WTC11 (cell line): Measurements from ENCODE around the gene ASTN2. TPM values are rescaled to one million over a fixed set of nuclear protein-coding genes. Genes with fewer than 3 reads are reported as not detected.

Experiments
- ATAC-seq: fragments of 200-7000 bp; cut with Tn5 transposase; 2 replicates; pipeline ENCODE4 v1.10.0; 2021; ENCODE audit warnings: mild to moderate bottlenecking, moderate library complexity
- CTCF ChIA-PET: fragments of 300-600 bp; sonication (Branson Sonifier 250); formaldehyde crosslinking; loops from one replicate; lab custom pipeline; 2021; ENCODE audit warnings: antibody characterized with exemption; lab: Charles Lee
- POLR2A ChIA-PET: fragments of 350-600 bp; sonication (Branson Sonifier 250); formaldehyde crosslinking; loops from one replicate; lab custom pipeline; 2021; ENCODE audit warnings: antibody characterized with exemption; lab: Charles Lee
- DNase-seq: peaks from one replicate; pipeline ENCODE4 v3.0.0; 2021; ENCODE audit warnings: low spot score
- H3K27ac Mint-ChIP-seq: 2 replicates; pipeline ENCODE4 v1.8.0; 2021; ENCODE audit warnings: mixed read lengths
- H3K27me3 Mint-ChIP-seq: 2 replicates; pipeline ENCODE4 v1.8.0; 2021; ENCODE audit warnings: low read depth, mild to moderate bottlenecking, moderate library complexity, mixed read lengths
- H3K36me3 Mint-ChIP-seq: 2 replicates; pipeline ENCODE4 v1.8.0; 2021; ENCODE audit warnings: mixed read lengths
- H3K4me1 Mint-ChIP-seq: 2 replicates; pipeline ENCODE4 v1.8.0; 2022; ENCODE audit warnings: mixed read lengths
- H3K4me3 Mint-ChIP-seq: 2 replicates; pipeline ENCODE4 v1.8.0; 2021; ENCODE audit warnings: mild to moderate bottlenecking, moderate library complexity, mixed read lengths
- H3K9me3 Mint-ChIP-seq: 2 replicates; pipeline ENCODE4 v1.8.0; 2021; ENCODE audit warnings: mixed read lengths
- ATF1 ChIP-seq: sonication (generic); formaldehyde crosslinking; IDR thresholded peaks from 2 replicates; pipeline ENCODE4 v1.8.1; 2023; ENCODE audit warnings: mild to moderate bottlenecking, moderate library complexity, missing genetic modification reagents
- FOXP4 ChIP-seq: sonication (generic); formaldehyde crosslinking; IDR thresholded peaks from 2 replicates; pipeline ENCODE4 v1.8.0; 2022; ENCODE audit warnings: mild to moderate bottlenecking, missing genetic modification reagents
- GABPB1 ChIP-seq: sonication (generic); formaldehyde crosslinking; IDR thresholded peaks from 2 replicates; pipeline ENCODE4 v1.8.1; 2023; ENCODE audit warnings: mild to moderate bottlenecking, missing genetic modification reagents
- IRF2 ChIP-seq: sonication (generic); formaldehyde crosslinking; IDR thresholded peaks from 2 replicates; pipeline ENCODE4 v1.8.0; 2022; ENCODE audit warnings: low read depth, missing genetic modification reagents, borderline replicate concordance
- JAZF1 ChIP-seq: fragments of 250-450 bp; sonication (Bioruptor Pico); IDR thresholded peaks from 2 replicates; pipeline ENCODE4 v1.9.0; 2021; ENCODE audit warnings: moderate library complexity, mild to moderate bottlenecking, inconsistent platforms
- JUN ChIP-seq: sonication (generic); formaldehyde crosslinking; IDR thresholded peaks from 2 replicates; pipeline ENCODE4 v1.8.0; 2023; ENCODE audit warnings: mild to moderate bottlenecking, missing genetic modification reagents
- NFE2L1 ChIP-seq: sonication (generic); formaldehyde crosslinking; IDR thresholded peaks from 2 replicates; pipeline ENCODE4 v1.8.1; 2023; ENCODE audit warnings: missing genetic modification reagents
- NR2C2 ChIP-seq: sonication (generic); formaldehyde crosslinking; IDR thresholded peaks from 2 replicates; pipeline ENCODE4 v1.8.0; 2022; ENCODE audit warnings: mild to moderate bottlenecking, missing genetic modification reagents
- TCF7 ChIP-seq: sonication (generic); formaldehyde crosslinking; IDR thresholded peaks from 2 replicates; pipeline ENCODE4 v1.8.0; 2022; ENCODE audit warnings: mild to moderate bottlenecking, low read depth, missing genetic modification reagents, moderate library complexity
- ZNF263 ChIP-seq: sonication (generic); formaldehyde crosslinking; IDR thresholded peaks from 2 replicates; pipeline ENCODE4 v1.8.1; 2022; ENCODE audit warnings: low read depth, mild to moderate bottlenecking, moderate library complexity, missing genetic modification reagents
- total RNA-seq: library from RNA; stranded (reverse); gene quantifications from 3 replicates; pipeline ENCODE4 v1.2.3, GENCODE V29; 2021
- TF ChIP-seq, protein P1 (sequence below): fragments of 250-450 bp; sonication (Bioruptor Pico); IDR thresholded peaks from 2 replicates; pipeline ENCODE4 v1.9.0; 2021; ENCODE audit warnings: mild to moderate bottlenecking
- TF ChIP-seq, protein P2 (sequence below): sonication (generic); formaldehyde crosslinking; conservative IDR thresholded peaks from 2 replicates; pipeline ENCODE4 v1.8.1; 2022; ENCODE audit warnings: mild to moderate bottlenecking, missing genetic modification reagents
- TF ChIP-seq, protein P3 (sequence below): sonication (generic); formaldehyde crosslinking; IDR thresholded peaks from 2 replicates; pipeline ENCODE4 v1.8.0; 2023; ENCODE audit warnings: missing genetic modification reagents, mild to moderate bottlenecking, borderline replicate concordance

The ASTN2 gene
- total RNA-seq, 1 experiment from 2014 or later = 16.2 TPM

DNA sequence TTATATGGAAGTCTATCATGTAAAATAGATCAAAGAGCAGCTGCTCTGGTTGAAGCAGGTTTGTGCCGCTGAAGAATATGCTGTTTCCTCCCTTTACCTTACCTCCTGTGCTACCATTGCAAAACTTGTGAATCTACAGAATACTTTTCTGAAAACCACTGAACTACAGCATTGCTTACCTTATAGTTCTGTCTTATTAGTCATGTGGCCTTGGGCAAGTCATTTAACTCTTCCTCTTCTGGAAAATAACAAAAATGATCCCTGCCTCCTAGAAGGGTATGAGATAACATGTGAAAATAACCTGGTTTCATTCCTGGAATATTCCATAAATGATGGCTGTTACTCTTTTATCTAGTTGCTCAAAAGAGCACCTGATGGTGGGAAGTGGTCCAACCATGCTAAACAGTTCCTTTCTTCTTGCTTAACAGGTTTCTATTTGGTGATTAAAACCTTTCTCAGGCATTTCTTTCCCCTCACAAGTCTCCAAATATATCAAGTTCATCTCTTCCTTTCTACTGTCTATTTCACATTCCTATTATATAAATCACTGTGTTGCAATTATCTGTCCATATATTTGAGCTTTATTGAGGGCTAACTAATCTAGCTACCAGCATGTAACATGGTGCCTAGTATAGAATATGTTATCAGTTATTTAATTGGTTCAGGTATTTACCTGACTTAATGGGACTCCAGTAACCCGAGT is 712.8 kb downstream of the ASTN2 start:
- no peak for DNase-seq

More for the DNA sequence above, 712.8 kb downstream of the ASTN2 start:
- ATAC-seq = no peak
- Mint-ChIP-seq H3K27ac (no peak overlapping the region), H3K4me1 (peaks cover 9% of the 10 kb centered on the region), H3K36me3 (peaks cover 29% of the 10 kb centered on the region), H3K9me3 (0 out of 2 replicates have a peak, but pooled peaks cover 4% of the 10 kb centered on the region), H3K4me3 (no peak overlapping the region), H3K27me3 (no peaks in the 10 kb centered on the region)
- ChIA-PET CTCF (no interaction called here), POLR2A (no interaction called here)
- TF ChIP-seq GABPB1 = no peak
- no peak for TF ChIP-seq NR2C2 (CRISPR knock-in tag)
- TF ChIP-seq, protein P1, sequence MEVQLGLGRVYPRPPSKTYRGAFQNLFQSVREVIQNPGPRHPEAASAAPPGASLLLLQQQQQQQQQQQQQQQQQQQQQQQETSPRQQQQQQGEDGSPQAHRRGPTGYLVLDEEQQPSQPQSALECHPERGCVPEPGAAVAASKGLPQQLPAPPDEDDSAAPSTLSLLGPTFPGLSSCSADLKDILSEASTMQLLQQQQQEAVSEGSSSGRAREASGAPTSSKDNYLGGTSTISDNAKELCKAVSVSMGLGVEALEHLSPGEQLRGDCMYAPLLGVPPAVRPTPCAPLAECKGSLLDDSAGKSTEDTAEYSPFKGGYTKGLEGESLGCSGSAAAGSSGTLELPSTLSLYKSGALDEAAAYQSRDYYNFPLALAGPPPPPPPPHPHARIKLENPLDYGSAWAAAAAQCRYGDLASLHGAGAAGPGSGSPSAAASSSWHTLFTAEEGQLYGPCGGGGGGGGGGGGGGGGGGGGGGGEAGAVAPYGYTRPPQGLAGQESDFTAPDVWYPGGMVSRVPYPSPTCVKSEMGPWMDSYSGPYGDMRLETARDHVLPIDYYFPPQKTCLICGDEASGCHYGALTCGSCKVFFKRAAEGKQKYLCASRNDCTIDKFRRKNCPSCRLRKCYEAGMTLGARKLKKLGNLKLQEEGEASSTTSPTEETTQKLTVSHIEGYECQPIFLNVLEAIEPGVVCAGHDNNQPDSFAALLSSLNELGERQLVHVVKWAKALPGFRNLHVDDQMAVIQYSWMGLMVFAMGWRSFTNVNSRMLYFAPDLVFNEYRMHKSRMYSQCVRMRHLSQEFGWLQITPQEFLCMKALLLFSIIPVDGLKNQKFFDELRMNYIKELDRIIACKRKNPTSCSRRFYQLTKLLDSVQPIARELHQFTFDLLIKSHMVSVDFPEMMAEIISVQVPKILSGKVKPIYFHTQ (CRISPR knock-in tag) = no peak
- TF ChIP-seq ZNF263 (CRISPR knock-in tag) = no peak
- TF ChIP-seq IRF2 = no peak
- TF ChIP-seq ATF1 (CRISPR knock-in tag) = no peak
- TF ChIP-seq JUN (CRISPR knock-in tag) = no peak
- TF ChIP-seq TCF7 = no peak
- no peak for TF ChIP-seq FOXP4 (CRISPR knock-in tag)
- TF ChIP-seq, protein P2, sequence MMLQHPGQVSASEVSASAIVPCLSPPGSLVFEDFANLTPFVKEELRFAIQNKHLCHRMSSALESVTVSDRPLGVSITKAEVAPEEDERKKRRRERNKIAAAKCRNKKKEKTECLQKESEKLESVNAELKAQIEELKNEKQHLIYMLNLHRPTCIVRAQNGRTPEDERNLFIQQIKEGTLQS = no peak
- no peak for TF ChIP-seq NFE2L1 (CRISPR knock-in tag)
- TF ChIP-seq JAZF1 (CRISPR knock-in tag) = no peak
- TF ChIP-seq, protein P3, sequence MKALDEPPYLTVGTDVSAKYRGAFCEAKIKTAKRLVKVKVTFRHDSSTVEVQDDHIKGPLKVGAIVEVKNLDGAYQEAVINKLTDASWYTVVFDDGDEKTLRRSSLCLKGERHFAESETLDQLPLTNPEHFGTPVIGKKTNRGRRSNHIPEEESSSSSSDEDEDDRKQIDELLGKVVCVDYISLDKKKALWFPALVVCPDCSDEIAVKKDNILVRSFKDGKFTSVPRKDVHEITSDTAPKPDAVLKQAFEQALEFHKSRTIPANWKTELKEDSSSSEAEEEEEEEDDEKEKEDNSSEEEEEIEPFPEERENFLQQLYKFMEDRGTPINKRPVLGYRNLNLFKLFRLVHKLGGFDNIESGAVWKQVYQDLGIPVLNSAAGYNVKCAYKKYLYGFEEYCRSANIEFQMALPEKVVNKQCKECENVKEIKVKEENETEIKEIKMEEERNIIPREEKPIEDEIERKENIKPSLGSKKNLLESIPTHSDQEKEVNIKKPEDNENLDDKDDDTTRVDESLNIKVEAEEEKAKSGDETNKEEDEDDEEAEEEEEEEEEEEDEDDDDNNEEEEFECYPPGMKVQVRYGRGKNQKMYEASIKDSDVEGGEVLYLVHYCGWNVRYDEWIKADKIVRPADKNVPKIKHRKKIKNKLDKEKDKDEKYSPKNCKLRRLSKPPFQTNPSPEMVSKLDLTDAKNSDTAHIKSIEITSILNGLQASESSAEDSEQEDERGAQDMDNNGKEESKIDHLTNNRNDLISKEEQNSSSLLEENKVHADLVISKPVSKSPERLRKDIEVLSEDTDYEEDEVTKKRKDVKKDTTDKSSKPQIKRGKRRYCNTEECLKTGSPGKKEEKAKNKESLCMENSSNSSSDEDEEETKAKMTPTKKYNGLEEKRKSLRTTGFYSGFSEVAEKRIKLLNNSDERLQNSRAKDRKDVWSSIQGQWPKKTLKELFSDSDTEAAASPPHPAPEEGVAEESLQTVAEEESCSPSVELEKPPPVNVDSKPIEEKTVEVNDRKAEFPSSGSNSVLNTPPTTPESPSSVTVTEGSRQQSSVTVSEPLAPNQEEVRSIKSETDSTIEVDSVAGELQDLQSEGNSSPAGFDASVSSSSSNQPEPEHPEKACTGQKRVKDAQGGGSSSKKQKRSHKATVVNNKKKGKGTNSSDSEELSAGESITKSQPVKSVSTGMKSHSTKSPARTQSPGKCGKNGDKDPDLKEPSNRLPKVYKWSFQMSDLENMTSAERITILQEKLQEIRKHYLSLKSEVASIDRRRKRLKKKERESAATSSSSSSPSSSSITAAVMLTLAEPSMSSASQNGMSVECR (CRISPR knock-in tag) = no peak
